B cell (primary cell): ENCODE measurements around the gene COL13A1. TPM values are rescaled to one million over a fixed set of nuclear protein-coding genes. Genes with fewer than 3 reads are reported as not detected.

ENCODE experiments used
- ATAC-seq: fragments of 200-7000 bp; cut with Tn5 transposase; one replicate; pipeline ENCODE4 v1.10.0; 2021; ENCODE audit warnings: low read depth, mild to moderate bottlenecking, moderate number of reproducible peaks, moderate library complexity
- CTCF ChIA-PET: fragments of 350-600 bp; sonication (Branson Sonifier 250); formaldehyde crosslinking; loops from one replicate; lab custom pipeline; 2021; ENCODE audit warnings: antibody characterized with exemption, inconsistent platforms; lab: Charles Lee
- POLR2A ChIA-PET: fragments of 350-600 bp; sonication (Branson Sonifier 250); formaldehyde crosslinking; loops from one replicate; lab custom pipeline; 2021; ENCODE audit warnings: antibody characterized with exemption; lab: Charles Lee
- DNase-seq: peaks from one replicate; pipeline ENCODE4 v3.0.0; 2013
- H2AFZ ChIP-seq: 2 replicates; pipeline ENCODE4 v1.6.1; 2012; ENCODE audit warnings: mild to moderate bottlenecking, low read depth, low read length; ENCODE audit not compliant: insufficient read depth, poor library complexity, severe bottlenecking
- H3K27ac ChIP-seq, 2 donors: 1 replicate in 1 of 2; 2 replicates in 1 of 2; pipeline ENCODE4 v1.5.1; 2012 to 2013; ENCODE audit warnings: low read length in 2 of 2, mild to moderate bottlenecking in 2 of 2, moderate library complexity in 1 of 2
- H3K27me3 ChIP-seq, 4 experiments: fragments of 200-600 bp in 1 of 4; sonication (generic) in 1 of 4; replicated peaks in 1 of 4; 1 replicate in 2 of 4; 2 replicates in 2 of 4; pipeline versions ENCODE4 v1.6.1 to v1.7.0; 2013 to 2016; ENCODE audit warnings: low read length in 3 of 4, mild to moderate bottlenecking in 2 of 4, mixed read lengths in 1 of 4, moderate library complexity in 1 of 4; ENCODE audit not compliant: insufficient read depth in 4 of 4, control insufficient read depth in 3 of 4; ENCODE audit errors: control extremely low read depth in 1 of 4
- H3K36me3 ChIP-seq, 2 experiments: replicated peaks in 1 of 2; 1 replicate in 1 of 2; 2 replicates in 1 of 2; pipeline versions ENCODE4 v1.6.1 to v1.7.1; 2013; ENCODE audit warnings: low read length in 1 of 2; ENCODE audit not compliant: insufficient read depth in 2 of 2, control insufficient read depth in 1 of 2; ENCODE audit errors: control extremely low read depth in 1 of 2, extremely low read depth in 1 of 2
- H3K4me1 ChIP-seq, 2 donors: fragments of 200-600 bp in 1 of 2; sonication (generic) in 1 of 2; 1 replicate in 1 of 2; 2 replicates in 1 of 2; pipeline versions ENCODE4 v1.5.1 to v1.6.1; 2013 to 2017; ENCODE audit warnings: low read length in 2 of 2; ENCODE audit not compliant: control insufficient read depth in 2 of 2, insufficient read depth in 2 of 2
- H3K4me2 ChIP-seq: replicated peaks from 2 replicates; pipeline ENCODE3; 2012; ENCODE audit warnings: mild to moderate bottlenecking, low read depth, low read length; ENCODE audit not compliant: poor library complexity, severe bottlenecking
- H3K4me3 ChIP-seq, 5 experiments: fragments of 200-600 bp in 1 of 5; sonication (generic) in 1 of 5; 1 replicate in 3 of 5; 2 replicates in 2 of 5; pipeline versions ENCODE4 v1.5.1 to v1.7.0; 2011 to 2016; ENCODE audit warnings: low read length in 4 of 5, mild to moderate bottlenecking in 4 of 5, low read depth in 2 of 5, control low read depth in 1 of 5, moderate library complexity in 1 of 5; ENCODE audit not compliant: insufficient read depth in 1 of 5; ENCODE audit errors: control extremely low read depth in 1 of 5, extremely low read depth in 1 of 5
- H3K79me2 ChIP-seq: fragments of 200-600 bp; sonication (generic); one replicate; pipeline ENCODE4 v1.6.0; 2016; ENCODE audit warnings: low read length; ENCODE audit not compliant: control insufficient read depth, insufficient read depth
- H3K9ac ChIP-seq: fragments of 200-600 bp; sonication (generic); 2 replicates; pipeline ENCODE4 v1.6.1; 2017; ENCODE audit warnings: mild to moderate bottlenecking, low read length, moderate library complexity
- H3K9me3 ChIP-seq, 3 donors: one replicate each; pipeline versions ENCODE4 v1.6.1 to v1.7.1; 2013; ENCODE audit warnings: low read length in 2 of 3; ENCODE audit not compliant: control insufficient read depth in 2 of 3, insufficient read depth in 1 of 3; ENCODE audit errors: control extremely low read depth in 1 of 3
- H4K20me1 ChIP-seq: 2 replicates; pipeline ENCODE4 v1.6.0; 2012; ENCODE audit warnings: mild to moderate bottlenecking, low read length; ENCODE audit not compliant: insufficient read depth, control insufficient read depth, poor library complexity, severe bottlenecking
- H3K27ac Mint-ChIP-seq: one replicate; pipeline ENCODE4 v1.8.0; 2021; ENCODE audit warnings: mixed read lengths
- H3K27me3 Mint-ChIP-seq: one replicate; pipeline ENCODE4 v1.8.0; 2021; ENCODE audit warnings: mixed read lengths
- H3K4me1 Mint-ChIP-seq: one replicate; pipeline ENCODE4 v1.8.0; 2021; ENCODE audit warnings: mixed read lengths
- H3K4me3 Mint-ChIP-seq: one replicate; pipeline ENCODE4 v1.8.0; 2021; ENCODE audit warnings: mixed read lengths
- H3K9me3 Mint-ChIP-seq: one replicate; pipeline ENCODE4 v1.8.0; 2022; ENCODE audit warnings: mixed read lengths; ENCODE audit not compliant: insufficient read depth
- EZH2 ChIP-seq: IDR thresholded peaks from 2 replicates; pipeline ENCODE4 v1.6.1; 2012; ENCODE audit warnings: borderline replicate concordance, low read depth, mild to moderate bottlenecking, moderate library complexity, low read length; ENCODE audit not compliant: insufficient read depth, poor library complexity, severe bottlenecking
- WGBS: methylation state at CpG from one replicate; pipeline ENCODE4 v1.1.5; 2013; ENCODE audit warnings: missing lambda C conversion rate; ENCODE audit not compliant: insufficient coverage; 5-methylcytosine and 5-hydroxymethylcytosine counted together
- intact Hi-C: fragments of 100-400 bp; cut with micrococcal nuclease; formaldehyde crosslinking; loops from one replicate; pipeline ENCODE4 v1.10.0; 2022
- polyA plus RNA-seq: library from polyadenylated mRNA; depleted of rRNA; stranded (reverse); fragments of >200 nt; gene quantifications from 2 replicates; pipeline ENCODE4 v1.2.3, GENCODE V29; 2012
- total RNA-seq, 2 donors: library from RNA; stranded (reverse); fragments of 120-200 nt in 1 of 2; gene quantifications; 1 replicate in 1 of 2; 2 replicates in 1 of 2; pipeline versions ENCODE4 v1.2.3 to v1.2.4, GENCODE V29; 2013 to 2022
- TF ChIP-seq, protein P1 (sequence below): fragments of 200-600 bp; IDR thresholded peaks from one replicate; pipeline ENCODE4 v1.8.0; 2022; ENCODE audit warnings: antibody characterized with exemption, mild to moderate bottlenecking

The COL13A1 gene
- total and polyA plus RNA-seq, 2 donors (not counting 1 experiment from before 2014, with no cell fraction given), result not detected

- no peaks in the 10 kb centered on the region for H3K4me1 ChIP-seq
- POLR2A ChIA-PET, result no interaction called here
- no peak overlapping the region for H3K4me3 Mint-ChIP-seq
- H3K27me3 ChIP-seq, result no peaks in the 10 kb centered on the region
- H3K36me3 ChIP-seq, result no peaks in the 10 kb centered on the region
- no peak overlapping the region for H3K4me2 ChIP-seq
- no peak overlapping the region for H3K27ac Mint-ChIP-seq
- no peak for TF ChIP-seq EZH2
- TF ChIP-seq, protein P1, sequence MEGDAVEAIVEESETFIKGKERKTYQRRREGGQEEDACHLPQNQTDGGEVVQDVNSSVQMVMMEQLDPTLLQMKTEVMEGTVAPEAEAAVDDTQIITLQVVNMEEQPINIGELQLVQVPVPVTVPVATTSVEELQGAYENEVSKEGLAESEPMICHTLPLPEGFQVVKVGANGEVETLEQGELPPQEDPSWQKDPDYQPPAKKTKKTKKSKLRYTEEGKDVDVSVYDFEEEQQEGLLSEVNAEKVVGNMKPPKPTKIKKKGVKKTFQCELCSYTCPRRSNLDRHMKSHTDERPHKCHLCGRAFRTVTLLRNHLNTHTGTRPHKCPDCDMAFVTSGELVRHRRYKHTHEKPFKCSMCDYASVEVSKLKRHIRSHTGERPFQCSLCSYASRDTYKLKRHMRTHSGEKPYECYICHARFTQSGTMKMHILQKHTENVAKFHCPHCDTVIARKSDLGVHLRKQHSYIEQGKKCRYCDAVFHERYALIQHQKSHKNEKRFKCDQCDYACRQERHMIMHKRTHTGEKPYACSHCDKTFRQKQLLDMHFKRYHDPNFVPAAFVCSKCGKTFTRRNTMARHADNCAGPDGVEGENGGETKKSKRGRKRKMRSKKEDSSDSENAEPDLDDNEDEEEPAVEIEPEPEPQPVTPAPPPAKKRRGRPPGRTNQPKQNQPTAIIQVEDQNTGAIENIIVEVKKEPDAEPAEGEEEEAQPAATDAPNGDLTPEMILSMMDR, result no peak
- H3K27ac ChIP-seq, result no peak overlapping the region
- H3K27me3 Mint-ChIP-seq, result peaks cover 4% of the 10 kb centered on the region
- no peak overlapping the region for H2AFZ ChIP-seq
- WGBS, result 83% methylated on average over 2 of the region's 5 CpGs
- no peak overlapping the region for H3K9ac ChIP-seq
- no peaks in the 10 kb centered on the region for H4K20me1 ChIP-seq
- no peaks in the 10 kb centered on the region for H3K9me3 ChIP-seq
- no peaks in the 10 kb centered on the region for H3K4me1 Mint-ChIP-seq
- DNase-seq (no peak), ATAC-seq (no peak)
- H3K9me3 Mint-ChIP-seq, result no peaks in the 10 kb centered on the region
- H3K4me3 ChIP-seq, result no peak overlapping the region
- CTCF ChIA-PET, result no interaction called here
- H3K79me2 ChIP-seq, result no peaks in the 10 kb centered on the region
- intact Hi-C loops, result no loop called here
Measured at GRCh38 chr10:69863580-69863979, 61.9 kb downstream of the COL13A1 start.

GRCh38 chr10:69864321-69864720 is 62.6 kb downstream of the COL13A1 start:
- no peak for TF ChIP-seq EZH2
- TF ChIP-seq, protein P1, result no peak
- no peak overlapping the region for H3K27ac ChIP-seq
- Mint-ChIP-seq H3K27ac (no peak overlapping the region), H3K4me1 (no peaks in the 10 kb centered on the region), H3K27me3 (peaks cover 4% of the 10 kb centered on the region), H3K4me3 (no peak overlapping the region), H3K9me3 (no peaks in the 10 kb centered on the region)
- ATAC-seq (no peak), DNase-seq (no peak)
- H4K20me1 ChIP-seq, result no peaks in the 10 kb centered on the region
- no peak overlapping the region for H3K4me2 ChIP-seq
- H2AFZ ChIP-seq, result no peak overlapping the region
- ChIA-PET CTCF (no interaction called here), POLR2A (no interaction called here)
- intact Hi-C loops, result no loop called here
- no peak overlapping the region for H3K4me3 ChIP-seq
- no peaks in the 10 kb centered on the region for H3K27me3 ChIP-seq
- H3K36me3 ChIP-seq, result no peaks in the 10 kb centered on the region
- no peak overlapping the region for H3K9ac ChIP-seq
- 88% methylated on average over 2 of the region's 3 CpGs for WGBS
- no peaks in the 10 kb centered on the region for H3K9me3 ChIP-seq
- H3K79me2 ChIP-seq, result no peaks in the 10 kb centered on the region
- no peaks in the 10 kb centered on the region for H3K4me1 ChIP-seq
